BLaER1 treated with 17β-estradiol and CSF1 and Interleukin-3, amounts not matched to agents 10 nM and 100 nM (cell line): ENCODE measurements around the gene FAR2.
"Not testable (repeated sequence)": the region's sequence is repeated elsewhere in the genome, so short reads cannot be mapped to it uniquely, and the experiment has no call there.

Source experiments
- H3K27ac ChIP-seq, 11 experiments: shearing (Covaris generic); formaldehyde crosslinking; 2 replicates each; pipeline ENCODE4 v1.8.1; 2022
- H3K27me3 ChIP-seq, 11 experiments: shearing (Covaris generic); formaldehyde crosslinking; 2 replicates each; pipeline ENCODE4 v1.8.1; 2022
- H3K36me3 ChIP-seq, 11 experiments: shearing (Covaris generic); formaldehyde crosslinking; 2 replicates each; pipeline ENCODE4 v1.8.1; 2022
- H3K4me1 ChIP-seq, 10 experiments: shearing (Covaris generic); formaldehyde crosslinking; 2 replicates each; pipeline ENCODE4 v1.8.1; 2022
- H3K4me2 ChIP-seq, 11 experiments: shearing (Covaris generic); formaldehyde crosslinking; 2 replicates each; pipeline ENCODE4 v1.8.1; 2022
- H3K4me3 ChIP-seq, 10 experiments: shearing (Covaris generic); formaldehyde crosslinking; 2 replicates each; pipeline ENCODE4 v1.8.1; 2022
- H3K9ac ChIP-seq, 11 experiments: shearing (Covaris generic); formaldehyde crosslinking; 2 replicates each; pipeline ENCODE4 v1.8.1; 2022
- H3K9me3 ChIP-seq, 11 experiments: shearing (Covaris generic); formaldehyde crosslinking; replicated peaks in 1 of 11; 2 replicates each; pipeline ENCODE4 v1.8.1; 2022
- H4K20me1 ChIP-seq, 11 experiments: shearing (Covaris generic); formaldehyde crosslinking; 2 replicates each; pipeline ENCODE4 v1.8.1; 2022
- Cebpa-rat ChIP-seq, 11 experiments: shearing (Covaris generic); IDR thresholded peaks; 2 replicates each; pipeline ENCODE4 v1.8.1; 2022

Gene FAR2

GRCh38 chr12:29282031-29282816, 133.1 kb downstream of the FAR2 start:
- Histone ChIP-seq H3K4me3 (no peak overlapping the region), H3K36me3 (peaks cover 0 to 13% (median 0%) of the 10 kb centered on the region in 11 experiments; a peak in 4 of 22 replicates), H3K9me3 (peaks cover 0 to 6% (median 3%) of the 10 kb centered on the region in 11 experiments; a peak in 4 of 22 replicates), H4K20me1 (no peaks in the 10 kb centered on the region), H3K27ac (peak overlapping the region in 9 of 11 experiments; percentile 3 to 77 (median 68); a peak in 17 of 22 replicates), H3K9ac (peak overlapping the region in 5 of 11 experiments; percentile 5 to 50 (median 32); a peak in 5 of 22 replicates), H3K4me2 (peak overlapping the region; percentile 10 to 69 (median 55); a peak in 21 of 22 replicates), H3K27me3 (no peaks in the 10 kb centered on the region), H3K4me1 (peaks cover 17 to 37% (median 25%) of the 10 kb centered on the region in 10 experiments)
- no peak for TF ChIP-seq Cebpa-rat (IDR thresholded peaks at IDR 0.05)

GRCh38 chr12:29283969-29284700, 135.1 kb downstream of the FAR2 start:
- Histone ChIP-seq H3K4me1 (peaks cover 17 to 37% (median 25%) of the 10 kb centered on the region in 10 experiments), H3K9me3 (peaks cover 2 to 15% (median 6%) of the 10 kb centered on the region in 11 experiments; a peak in 14 of 22 replicates), H4K20me1 (no peaks in the 10 kb centered on the region), H3K27ac (peak overlapping the region in 5 of 11 experiments; percentile 5 to 77 (median 43); a peak in 4 of 22 replicates), H3K4me2 (no peak overlapping the region), H3K27me3 (no peaks in the 10 kb centered on the region), H3K9ac (no peak overlapping the region), H3K4me3 (no peak overlapping the region), H3K36me3 (peaks cover 0 to 10% (median 0%) of the 10 kb centered on the region in 11 experiments; a peak in 3 of 22 replicates)
- no peak for TF ChIP-seq Cebpa-rat (IDR thresholded peaks at IDR 0.05)

GRCh38 chr12:29286081-29286790, 137.2 kb downstream of the FAR2 start:
- H3K9ac ChIP-seq, result no peak overlapping the region

GRCh38 chr12:29287622-29288021, 138.5 kb downstream of the FAR2 start:
- H3K27ac ChIP-seq, result no peak overlapping the region
- peaks cover 2 to 24% (median 7%) of the 10 kb centered on the region in 10 experiments; a peak in 15 of 20 replicates for H3K4me1 ChIP-seq
- H3K9me3 ChIP-seq, result peaks cover 7 to 31% (median 19%) of the 10 kb centered on the region in 11 experiments; a peak in 19 of 22 replicates
- H3K9ac ChIP-seq, result no peak overlapping the region
- H3K27me3 ChIP-seq, result no peaks in the 10 kb centered on the region
- no peaks in the 10 kb centered on the region for H4K20me1 ChIP-seq
- no peak overlapping the region for H3K4me3 ChIP-seq
- TF ChIP-seq Cebpa-rat (IDR thresholded peaks at IDR 0.05), result no peak
- peaks cover 0 to 15% (median 0%) of the 10 kb centered on the region in 11 experiments; a peak in 5 of 22 replicates for H3K36me3 ChIP-seq
- H3K4me2 ChIP-seq, result no peak overlapping the region

More at GRCh38 chr12:29286081-29286790, 137.2 kb downstream of the FAR2 start:
- H3K4me2 ChIP-seq, result peak overlapping the region in 1 of 11 experiments; percentile 27; a peak in 2 of 22 replicates
- peaks cover 16 to 36% (median 20%) of the 10 kb centered on the region in 10 experiments for H3K4me1 ChIP-seq
- H3K27ac ChIP-seq, result no peak overlapping the region
- H3K9me3 ChIP-seq, result peaks cover 7 to 31% (median 19%) of the 10 kb centered on the region in 11 experiments; a peak in 19 of 22 replicates
- peaks cover 0 to 15% (median 0%) of the 10 kb centered on the region in 11 experiments; a peak in 5 of 22 replicates for H3K36me3 ChIP-seq
- no peak overlapping the region for H3K4me3 ChIP-seq
- TF ChIP-seq Cebpa-rat (IDR thresholded peaks at IDR 0.05), result no peak
- H3K27me3 ChIP-seq, result no peaks in the 10 kb centered on the region
- H4K20me1 ChIP-seq, result no peaks in the 10 kb centered on the region

GRCh38 chr12:29288031-29288430, 139.0 kb downstream of the FAR2 start:
- Histone ChIP-seq H3K9ac (no peak overlapping the region), H4K20me1 (no peaks in the 10 kb centered on the region), H3K36me3 (peaks cover 0 to 15% (median 0%) of the 10 kb centered on the region in 11 experiments; a peak in 5 of 22 replicates), H3K4me3 (no peak overlapping the region), H3K4me2 (no peak overlapping the region), H3K9me3 (peaks cover 7 to 31% (median 19%) of the 10 kb centered on the region in 11 experiments; a peak in 19 of 22 replicates), H3K27ac (no peak overlapping the region), H3K27me3 (no peaks in the 10 kb centered on the region), H3K4me1 (peaks cover 0 to 20% (median 5%) of the 10 kb centered on the region in 10 experiments; a peak in 7 of 20 replicates)
- no peak for TF ChIP-seq Cebpa-rat (IDR thresholded peaks at IDR 0.05)

- not testable (repeated sequence) for H3K27me3 ChIP-seq, H3K4me2 ChIP-seq, H3K27ac ChIP-seq, H4K20me1 ChIP-seq, H3K4me3 ChIP-seq, H3K9ac ChIP-seq
- Histone ChIP-seq H3K9me3 (peaks cover 7 to 26% (median 18%) of the 10 kb centered on the region in 11 experiments; a peak in 19 of 22 replicates), H3K36me3 (peaks cover 0 to 13% (median 0%) of the 10 kb centered on the region in 11 experiments; a peak in 5 of 22 replicates), H3K4me1 (peaks cover 0 to 17% (median 5%) of the 10 kb centered on the region in 10 experiments; a peak in 6 of 20 replicates)
These were observed 141.4 kb downstream of the FAR2 start for GRCh38 chr12:29290475-29290874.

GRCh38 chr12:29291226-29291625, 142.1 kb downstream of the FAR2 start:
- Histone ChIP-seq H3K4me1 (peaks cover 0 to 11% (median 2%) of the 10 kb centered on the region in 10 experiments; a peak in 6 of 20 replicates), H3K9ac (no peak overlapping the region), H3K36me3 (peaks cover 0 to 13% (median 0%) of the 10 kb centered on the region in 11 experiments; a peak in 5 of 22 replicates), H3K4me2 (peak overlapping the region in 4 of 11 experiments; percentile 13 to 60 (median 34); a peak in 5 of 22 replicates), H4K20me1 (no peaks in the 10 kb centered on the region), H3K4me3 (no peak overlapping the region), H3K9me3 (peaks cover 7 to 26% (median 18%) of the 10 kb centered on the region in 11 experiments; a peak in 19 of 22 replicates), H3K27me3 (no peaks in the 10 kb centered on the region), H3K27ac (no peak overlapping the region)
- no peak for TF ChIP-seq Cebpa-rat (IDR thresholded peaks at IDR 0.05)

GRCh38 chr12:29299633-29300032, 150.6 kb downstream of the FAR2 start:
- no peak for TF ChIP-seq Cebpa-rat (IDR thresholded peaks at IDR 0.05)
- Histone ChIP-seq H3K4me1 (no peaks in the 10 kb centered on the region), H3K27ac (no peak overlapping the region), H3K27me3 (no peaks in the 10 kb centered on the region), H4K20me1 (no peaks in the 10 kb centered on the region), H3K9ac (no peak overlapping the region), H3K4me2 (no peak overlapping the region), H3K36me3 (0 out of 22 replicates have a peak, but pooled peaks cover 0 to 6% (median 0%) of the 10 kb centered on the region in 11 experiments), H3K9me3 (no peaks in the 10 kb centered on the region), H3K4me3 (no peak overlapping the region)
